ENCODE measurements around the gene TIMM22.
A peak's percentile ranks its signal among the peaks of the same experiment; 100 is the strongest.

Gene TIMM22

GRCh38 chr17:978103-979093 is 18.5 kb upstream of the TIMM22 start:
- H3K4me3 ChIP-seq (ENCODE audit: low read length): no peak overlapping the region
- no peak overlapping the region for H3K9ac ChIP-seq (ENCODE audit: low read length)
- H3K79me2 ChIP-seq (ENCODE audit: low read length): no peaks in the 10 kb centered on the region
- H3K27me3 ChIP-seq (replicated peaks; ENCODE audit: insufficient read depth, low read length): peaks cover 52% of the 10 kb centered on the region
- H3K9me2 ChIP-seq (replicated peaks; ENCODE audit: insufficient read depth, low read length): no peaks in the 10 kb centered on the region
- H3K27ac ChIP-seq (ENCODE audit: low read length): no peak overlapping the region
- H3K9me3 ChIP-seq (replicated peaks; ENCODE audit: insufficient read depth, low read length): no peaks in the 10 kb centered on the region
- H3K4me2 ChIP-seq (ENCODE audit: low read depth, low read length): no peak overlapping the region
- 0 out of 2 replicates have a peak, but pooled peaks cover 4% of the 10 kb centered on the region for H3F3A ChIP-seq (ENCODE audit: insufficient read depth, low read length)
- TF ChIP-seq EZH2 (optimal IDR thresholded peaks at IDR 0.05; ENCODE audit: low read depth, low read length) (no peak), CTCF (IDR thresholded peaks at IDR 0.05; ENCODE audit: low read length) (no peak), EZH2phosphoT487 (IDR thresholded peaks at IDR 0.05; ENCODE audit: low read length) (no peak)
- H3K36me3 ChIP-seq (replicated peaks; ENCODE audit: insufficient read depth, low read length): no peaks in the 10 kb centered on the region
- no peaks in the 10 kb centered on the region for H4K20me1 ChIP-seq (ENCODE audit: insufficient read depth, low read length)
- no peak overlapping the region for H2AFZ ChIP-seq (ENCODE audit: low read length)
- no peak for DNase-seq
- peaks cover 4% of the 10 kb centered on the region; the same call in 1 of the 2 replicates for H3K4me1 ChIP-seq (ENCODE audit: low read length)

- Histone ChIP-seq H3K36me3 (replicated peaks; ENCODE audit: insufficient read depth, low read length) (no peaks in the 10 kb centered on the region), H3K9ac (ENCODE audit: low read length) (no peak overlapping the region), H3K9me3 (replicated peaks; ENCODE audit: insufficient read depth, low read length) (no peaks in the 10 kb centered on the region), H3K4me1 (ENCODE audit: low read length) (peaks cover 4% of the 10 kb centered on the region; the same call in 1 of the 2 replicates), H3K4me3 (ENCODE audit: low read length) (peak overlapping the region; percentile 50; the same call in 1 of the 2 replicates), H3K4me2 (ENCODE audit: low read depth, low read length) (peak overlapping the region; percentile 69; the same call in 1 of the 2 replicates), H4K20me1 (ENCODE audit: insufficient read depth, low read length) (no peaks in the 10 kb centered on the region), H3K79me2 (ENCODE audit: low read length) (no peaks in the 10 kb centered on the region), H3F3A (ENCODE audit: insufficient read depth, low read length) (0 out of 2 replicates have a peak, but pooled peaks cover 4% of the 10 kb centered on the region), H3K9me2 (replicated peaks; ENCODE audit: insufficient read depth, low read length) (no peaks in the 10 kb centered on the region), H2AFZ (ENCODE audit: low read length) (no peak overlapping the region), H3K27me3 (replicated peaks; ENCODE audit: insufficient read depth, low read length) (peaks cover 53% of the 10 kb centered on the region), H3K27ac (ENCODE audit: low read length) (no peak overlapping the region)
- no peak for DNase-seq
- TF ChIP-seq EZH2 (optimal IDR thresholded peaks at IDR 0.05; ENCODE audit: low read depth, low read length): no peak
- TF ChIP-seq EZH2phosphoT487 (IDR thresholded peaks at IDR 0.05; ENCODE audit: low read length): no peak
- no peak for TF ChIP-seq CTCF (IDR thresholded peaks at IDR 0.05; ENCODE audit: low read length)
Observed at GRCh38 chr17:979212-979538, 17.8 kb upstream of the TIMM22 start.

- TF ChIP-seq EZH2phosphoT487 (IDR thresholded peaks at IDR 0.05; ENCODE audit: low read length) (no peak), CTCF (IDR thresholded peaks at IDR 0.05; ENCODE audit: low read length) (no peak), EZH2 (optimal IDR thresholded peaks at IDR 0.05; ENCODE audit: low read depth, low read length) (no peak)
- peaks cover 54% of the 10 kb centered on the region for H3K27me3 ChIP-seq (replicated peaks; ENCODE audit: insufficient read depth, low read length)
- H4K20me1 ChIP-seq (ENCODE audit: insufficient read depth, low read length): no peaks in the 10 kb centered on the region
- H3F3A ChIP-seq (ENCODE audit: insufficient read depth, low read length): 0 out of 2 replicates have a peak, but pooled peaks cover 4% of the 10 kb centered on the region
- H3K4me3 ChIP-seq (ENCODE audit: low read length): peak within 1 kb of the TSS; percentile 57
- H3K9me2 ChIP-seq (replicated peaks; ENCODE audit: insufficient read depth, low read length): no peaks in the 10 kb centered on the region
- no peaks in the 10 kb centered on the region for H3K36me3 ChIP-seq (replicated peaks; ENCODE audit: insufficient read depth, low read length)
- H3K9me3 ChIP-seq (replicated peaks; ENCODE audit: insufficient read depth, low read length): no peaks in the 10 kb centered on the region
- no peaks in the 10 kb centered on the region for H3K79me2 ChIP-seq (ENCODE audit: low read length)
- H3K4me2 ChIP-seq (ENCODE audit: low read depth, low read length): peak within 1 kb of the TSS; percentile 76; the same call in 1 of the 2 replicates
- peak; percentile 75 for DNase-seq
- H2AFZ ChIP-seq (ENCODE audit: low read length): peak within 1 kb of the TSS; percentile 1; the same call in 1 of the 2 replicates
- H3K27ac ChIP-seq (ENCODE audit: low read length): no peak within 1 kb of the TSS
- no peak within 1 kb of the TSS for H3K9ac ChIP-seq (ENCODE audit: low read length)
- H3K4me1 ChIP-seq (ENCODE audit: low read length): peaks cover 4% of the 10 kb centered on the region; the same call in 1 of the 2 replicates
Observed at GRCh38 chr17:979539-980405, 17.2 kb upstream of the TIMM22 start, which contains the start of gene NXN. TSS of gene NXN (minus strand) at chr17:979776.

Data from MM.1S (cell line).